Stomach (tissue), 4 donors: ENCODE measurements around the gene RENBP.

ENCODE experiments used
- EP300 ChIP-seq: sonication (generic); formaldehyde crosslinking; IDR thresholded peaks from one replicate; pipeline ENCODE4 v1.6.1; 2017; ENCODE audit warnings: antibody characterized with exemption
- POLR2A ChIP-seq, 4 donors: fragments of 450-650 bp; IDR thresholded peaks; one replicate each; pipeline ENCODE4 v1.6.1; 2016; ENCODE audit warnings: antibody characterized with exemption in 4 of 4, control low read depth in 2 of 4, mild to moderate bottlenecking in 1 of 4, moderate library complexity in 1 of 4
- POLR2AphosphoS5 ChIP-seq, 3 donors: sonication (generic); formaldehyde crosslinking; IDR thresholded peaks; one replicate each; pipeline ENCODE4 v1.6.1; 2016; ENCODE audit warnings: antibody characterized with exemption in 3 of 3
- TF ChIP-seq, protein P1 (sequence below), 7 experiments: fragments of 450-650 bp in 4 of 7; fragments of 200-600 bp in 3 of 7; sonication (generic) in 3 of 7; IDR thresholded peaks; one replicate each; pipeline ENCODE4 v1.5.1; 2016 to 2019; ENCODE audit warnings: antibody characterized with exemption in 7 of 7, control low read depth in 2 of 7, mild to moderate bottlenecking in 1 of 7

DNA sequence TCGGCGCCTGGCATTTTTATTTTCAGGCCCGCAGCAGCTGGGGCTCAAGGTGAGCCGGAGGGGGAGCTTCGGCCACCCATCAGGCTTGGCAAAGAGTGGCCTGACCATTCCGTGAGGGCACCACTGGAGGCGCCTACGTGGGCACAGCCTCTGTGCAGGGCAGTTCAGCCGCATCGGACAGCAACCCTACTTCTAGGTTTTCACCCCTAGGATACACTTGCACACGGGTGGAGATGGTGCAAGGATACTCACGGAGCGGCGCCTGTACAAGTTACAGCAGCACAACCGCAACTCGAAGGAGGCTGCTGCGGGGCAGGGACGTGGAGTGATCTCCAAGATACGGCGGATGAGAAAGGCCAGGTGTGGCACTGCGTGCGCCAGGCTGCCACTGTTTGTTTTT, 16.3 kb upstream of the RENBP start:
- TF ChIP-seq, protein P1, sequence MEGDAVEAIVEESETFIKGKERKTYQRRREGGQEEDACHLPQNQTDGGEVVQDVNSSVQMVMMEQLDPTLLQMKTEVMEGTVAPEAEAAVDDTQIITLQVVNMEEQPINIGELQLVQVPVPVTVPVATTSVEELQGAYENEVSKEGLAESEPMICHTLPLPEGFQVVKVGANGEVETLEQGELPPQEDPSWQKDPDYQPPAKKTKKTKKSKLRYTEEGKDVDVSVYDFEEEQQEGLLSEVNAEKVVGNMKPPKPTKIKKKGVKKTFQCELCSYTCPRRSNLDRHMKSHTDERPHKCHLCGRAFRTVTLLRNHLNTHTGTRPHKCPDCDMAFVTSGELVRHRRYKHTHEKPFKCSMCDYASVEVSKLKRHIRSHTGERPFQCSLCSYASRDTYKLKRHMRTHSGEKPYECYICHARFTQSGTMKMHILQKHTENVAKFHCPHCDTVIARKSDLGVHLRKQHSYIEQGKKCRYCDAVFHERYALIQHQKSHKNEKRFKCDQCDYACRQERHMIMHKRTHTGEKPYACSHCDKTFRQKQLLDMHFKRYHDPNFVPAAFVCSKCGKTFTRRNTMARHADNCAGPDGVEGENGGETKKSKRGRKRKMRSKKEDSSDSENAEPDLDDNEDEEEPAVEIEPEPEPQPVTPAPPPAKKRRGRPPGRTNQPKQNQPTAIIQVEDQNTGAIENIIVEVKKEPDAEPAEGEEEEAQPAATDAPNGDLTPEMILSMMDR (IDR thresholded peaks at IDR 0.05) = no peak
- TF ChIP-seq POLR2A (IDR thresholded peaks at IDR 0.05) (no peak), POLR2AphosphoS5 (IDR thresholded peaks at IDR 0.05) (no peak), EP300 (no peak)
